Measurements from ENCODE around the gene MTUS2. TPM values are rescaled to one million over a fixed set of nuclear protein-coding genes. Genes with fewer than 3 reads are reported as not detected.

The MTUS2 gene
- total and polyA plus RNA-seq, 2 of the 8 experiments (the other 6 are each of a cell fraction or from before 2014, with no cell fraction given), result 0.18 to 0.80 TPM

- CTCF ChIA-PET (ENCODE audit: partially characterized antibody), result interaction anchor here (0.6 to 2.0 kb wide), 7 partner anchors 15 to 514 kb away, joined by 3 to 6 read pairs (median 3); no protein-coding TSS in a partner anchor
- FAIRE-seq (no peak), DNase-seq (ENCODE audit: low read depth in 1 of 2, low spot score in 2 of 2) (peak; percentile 15 to 53)
- no peak overlapping the region for H3K4ac ChIP-seq (replicated peaks; ENCODE audit: insufficient read length, low read depth, low read length)
- H3K23me2 ChIP-seq (ENCODE audit: low read depth, low read length), result no peaks in the 10 kb centered on the region
- H3K14ac ChIP-seq (ENCODE audit: insufficient read length), result no peak overlapping the region
- no peaks in the 10 kb centered on the region for H3K9me3 ChIP-seq (ENCODE audit: insufficient read depth in 2 of 2, low read depth in 1 of 2, low read length in 1 of 2)
- POLR2A ChIA-PET (ENCODE audit: partially characterized antibody), result no interaction called here
- no peak overlapping the region for H3K23ac ChIP-seq (ENCODE audit: insufficient read length)
- H4K8ac ChIP-seq (ENCODE audit: extremely low read depth, insufficient read depth, low read length), result no peak overlapping the region
- H3K79me1 ChIP-seq (ENCODE audit: low read depth, low read length), result no peaks in the 10 kb centered on the region
- no peak overlapping the region for H2AFZ ChIP-seq (ENCODE audit: low read length)
- H4K91ac ChIP-seq (replicated peaks; ENCODE audit: insufficient read length, low read length), result no peak overlapping the region
- peaks cover 0 to 2% (median 0%) of the 10 kb centered on the region in 4 experiments; a peak in 1 of 7 replicates for H3K4me1 ChIP-seq (replicated peaks in 1 of 4; ENCODE audit: control insufficient read depth in 3 of 4, insufficient read depth in 4 of 4, low read length in 3 of 4)
- H2BK15ac ChIP-seq (ENCODE audit: low read length), result no peak overlapping the region
- H3K27ac ChIP-seq (ENCODE audit: low read depth, low read length), result no peak overlapping the region
- H3K56ac ChIP-seq (replicated peaks; ENCODE audit: insufficient read length, low read depth, low read length), result no peak overlapping the region
- H3K4me3 ChIP-seq (ENCODE audit: extremely low read depth in 1 of 4, insufficient read depth in 2 of 4, low read depth in 3 of 4, low read length in 4 of 4), result no peak overlapping the region
- TF ChIP-seq SP4 (IDR thresholded peaks at IDR 0.05; ENCODE audit: low read length) (no peak), CTCF (IDR thresholded peaks at IDR 0.05; ENCODE audit: control extremely low read depth in 1 of 3, insufficient read depth in 1 of 3, low read depth in 1 of 3, low read length in 3 of 3) (peak; percentile 62 to 78 (median 66)), MAX (IDR thresholded peaks at IDR 0.05) (0 out of 2 replicates have a peak, but pooled peaks have one; percentile 32), FOSL1 (IDR thresholded peaks at IDR 0.05; ENCODE audit: insufficient read depth, low read depth, low read length) (no peak), RAD21 (IDR thresholded peaks at IDR 0.05 in 1 of 2, conservative IDR thresholded peaks at IDR 0.05 in 1 of 2; ENCODE audit: low read depth in 2 of 2, low read length in 2 of 2) (peak; percentile 53 to 59)
- H3K9ac ChIP-seq (replicated peaks in 1 of 4; ENCODE audit: extremely low read depth in 1 of 4, low read depth in 3 of 4, low read length in 3 of 4), result no peak overlapping the region
- no peaks in the 10 kb centered on the region for H3K79me2 ChIP-seq (ENCODE audit: control insufficient read depth in 1 of 2, insufficient read depth in 2 of 2, low read length in 2 of 2)
- H2BK12ac ChIP-seq (ENCODE audit: low read depth, low read length), result no peak overlapping the region
- no peak overlapping the region for H2AK5ac ChIP-seq (ENCODE audit: low read depth, low read length)
- no peaks in the 10 kb centered on the region for H4K20me1 ChIP-seq (replicated peaks in 1 of 2; ENCODE audit: control insufficient read depth in 1 of 2, insufficient read depth in 2 of 2, low read length in 2 of 2)
- H3K4me2 ChIP-seq (ENCODE audit: insufficient read depth in 1 of 2, low read depth in 2 of 2, low read length in 2 of 2), result no peak overlapping the region
- no peak overlapping the region for H2BK20ac ChIP-seq (ENCODE audit: low read length)
- H3K27me3 ChIP-seq (replicated peaks in 1 of 4; ENCODE audit: control insufficient read depth in 3 of 4, extremely low read depth in 1 of 4, insufficient read depth in 3 of 4, low read length in 3 of 4), result no peaks in the 10 kb centered on the region
- no peak overlapping the region for H3K18ac ChIP-seq (ENCODE audit: extremely low read depth, low read length)
- WGBS, 2 experiments (ENCODE audit: extremely low coverage in 1 of 2, insufficient coverage in 1 of 2, insufficient read length in 1 of 2, insufficient replicate concordance in 2 of 2, low coverage in 1 of 2, low lambda C conversion rate in 2 of 2, missing lambda C conversion rate in 1 of 2), result 70% methylated on average over 9 of the region's 9 CpGs; no CpG with 5 or more reads in 1 of the 2 experiments
- H2BK120ac ChIP-seq (replicated peaks; ENCODE audit: low read depth, low read length), result no peak overlapping the region
- no peak overlapping the region for H4K5ac ChIP-seq (ENCODE audit: insufficient read length, low read depth, low read length)
- no peak overlapping the region for H2BK5ac ChIP-seq (ENCODE audit: low read depth, low read length)
- H3K36me3 ChIP-seq (ENCODE audit: control insufficient read depth in 2 of 4, insufficient read depth in 4 of 4, low read length in 3 of 4), result no peaks in the 10 kb centered on the region
Measured at GRCh38 chr13:29319451-29319850, 499.3 kb downstream of the MTUS2 start.
